Testis (tissue), 2 donors: Measurements from ENCODE around the gene RNF223.

ENCODE experiments used
- POLR2A ChIP-seq: fragments of 450-650 bp; IDR thresholded peaks from one replicate; pipeline ENCODE4 v1.6.1; 2017; ENCODE audit warnings: antibody characterized with exemption, mild to moderate bottlenecking, moderate library complexity
- TF ChIP-seq, protein P1 (sequence below), 3 experiments: fragments of 450-650 bp in 2 of 3; fragments of 200-600 bp in 1 of 3; sonication (generic) in 1 of 3; IDR thresholded peaks; one replicate each; pipeline ENCODE4 v1.5.1; 2016 to 2019; ENCODE audit warnings: antibody characterized with exemption in 3 of 3, mild to moderate bottlenecking in 2 of 3, moderate library complexity in 1 of 3

DNA sequence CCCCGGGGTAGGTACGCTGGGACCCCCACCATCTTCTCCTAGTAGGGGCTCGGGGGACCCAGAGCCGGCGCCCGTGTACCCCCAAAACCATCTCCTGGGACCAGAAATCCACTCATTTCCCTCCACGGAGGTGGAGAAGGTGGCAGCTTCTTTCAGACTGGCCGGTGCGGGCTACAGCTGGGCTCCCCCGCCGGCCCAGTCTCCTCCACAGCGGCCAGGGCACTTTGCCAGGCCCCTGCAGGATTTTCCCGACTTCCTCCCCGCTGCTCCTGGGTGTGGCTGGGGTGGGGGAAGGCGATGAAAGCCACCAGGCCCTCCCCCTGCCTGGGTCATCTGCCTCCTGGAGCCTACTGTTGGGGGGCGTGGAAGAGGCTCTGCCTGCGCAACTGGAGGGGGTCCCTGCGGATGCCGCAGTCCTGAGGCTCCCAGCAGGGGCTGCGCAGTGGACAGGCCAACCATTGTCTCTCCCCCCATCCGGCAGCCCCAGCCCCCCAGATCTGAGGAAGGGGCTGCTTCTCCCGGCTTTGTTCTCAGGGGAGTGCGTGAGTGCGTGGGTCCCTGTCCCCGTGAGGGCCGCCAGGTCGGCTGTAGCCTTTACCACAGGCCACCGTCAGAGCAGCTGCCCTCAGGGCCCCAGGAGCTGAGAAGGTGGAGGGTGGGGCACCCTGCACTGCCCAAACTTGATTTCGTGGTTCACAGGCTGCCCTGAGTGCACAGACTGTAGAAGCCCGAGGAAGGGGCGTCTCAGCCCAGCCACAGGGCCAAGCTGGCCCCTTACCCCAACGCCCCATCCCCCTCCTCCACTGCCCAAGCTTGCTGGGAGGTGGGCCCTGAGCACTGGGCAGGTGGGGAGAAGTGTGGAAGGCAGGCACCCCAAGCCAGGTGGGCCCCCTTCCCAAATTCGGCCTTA lies 52.8 kb downstream of the RNF223 start:
- no peak for TF ChIP-seq POLR2A
- TF ChIP-seq, protein P1, sequence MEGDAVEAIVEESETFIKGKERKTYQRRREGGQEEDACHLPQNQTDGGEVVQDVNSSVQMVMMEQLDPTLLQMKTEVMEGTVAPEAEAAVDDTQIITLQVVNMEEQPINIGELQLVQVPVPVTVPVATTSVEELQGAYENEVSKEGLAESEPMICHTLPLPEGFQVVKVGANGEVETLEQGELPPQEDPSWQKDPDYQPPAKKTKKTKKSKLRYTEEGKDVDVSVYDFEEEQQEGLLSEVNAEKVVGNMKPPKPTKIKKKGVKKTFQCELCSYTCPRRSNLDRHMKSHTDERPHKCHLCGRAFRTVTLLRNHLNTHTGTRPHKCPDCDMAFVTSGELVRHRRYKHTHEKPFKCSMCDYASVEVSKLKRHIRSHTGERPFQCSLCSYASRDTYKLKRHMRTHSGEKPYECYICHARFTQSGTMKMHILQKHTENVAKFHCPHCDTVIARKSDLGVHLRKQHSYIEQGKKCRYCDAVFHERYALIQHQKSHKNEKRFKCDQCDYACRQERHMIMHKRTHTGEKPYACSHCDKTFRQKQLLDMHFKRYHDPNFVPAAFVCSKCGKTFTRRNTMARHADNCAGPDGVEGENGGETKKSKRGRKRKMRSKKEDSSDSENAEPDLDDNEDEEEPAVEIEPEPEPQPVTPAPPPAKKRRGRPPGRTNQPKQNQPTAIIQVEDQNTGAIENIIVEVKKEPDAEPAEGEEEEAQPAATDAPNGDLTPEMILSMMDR (IDR thresholded peaks at IDR 0.05), result no peak
